Muscle layer of colon (tissue), 2 donors: ENCODE measurements around the gene HTR3C.
"Not testable (repeated sequence)": the region's sequence is repeated elsewhere in the genome, so short reads cannot be mapped to it uniquely, and the experiment has no call there.

ENCODE experiments used
- H3K27ac ChIP-seq: one replicate; pipeline ENCODE4 v1.7.0; 2013; ENCODE audit warnings: low read depth, mild to moderate bottlenecking, low read length, moderate library complexity
- H3K27me3 ChIP-seq, 2 donors: one replicate each; pipeline ENCODE4 v1.7.0; 2013; ENCODE audit warnings: low read length in 2 of 2, mild to moderate bottlenecking in 2 of 2; ENCODE audit not compliant: insufficient read depth in 2 of 2, control insufficient read depth in 1 of 2
- H3K36me3 ChIP-seq: one replicate; pipeline ENCODE4 v1.7.0; 2013; ENCODE audit warnings: mild to moderate bottlenecking, low read length; ENCODE audit not compliant: insufficient read depth
- H3K4me1 ChIP-seq: one replicate; pipeline ENCODE4 v1.7.0; 2013; ENCODE audit warnings: mild to moderate bottlenecking, low read length; ENCODE audit not compliant: insufficient read depth
- H3K4me3 ChIP-seq, 2 donors: one replicate each; pipeline ENCODE4 v1.7.0; 2013; ENCODE audit warnings: low read length in 2 of 2, low read depth in 1 of 2, mild to moderate bottlenecking in 1 of 2, moderate library complexity in 1 of 2
- H3K9ac ChIP-seq: one replicate; pipeline ENCODE4 v1.7.0; 2013; ENCODE audit warnings: low read length
- H3K9me3 ChIP-seq: one replicate; pipeline ENCODE4 v1.7.0; 2013; ENCODE audit warnings: mild to moderate bottlenecking, low read length
- donor health status: abdominal sarcoma.
- donor health status: Adenocarcinoma of cecum.

HTR3C gene

DNA sequence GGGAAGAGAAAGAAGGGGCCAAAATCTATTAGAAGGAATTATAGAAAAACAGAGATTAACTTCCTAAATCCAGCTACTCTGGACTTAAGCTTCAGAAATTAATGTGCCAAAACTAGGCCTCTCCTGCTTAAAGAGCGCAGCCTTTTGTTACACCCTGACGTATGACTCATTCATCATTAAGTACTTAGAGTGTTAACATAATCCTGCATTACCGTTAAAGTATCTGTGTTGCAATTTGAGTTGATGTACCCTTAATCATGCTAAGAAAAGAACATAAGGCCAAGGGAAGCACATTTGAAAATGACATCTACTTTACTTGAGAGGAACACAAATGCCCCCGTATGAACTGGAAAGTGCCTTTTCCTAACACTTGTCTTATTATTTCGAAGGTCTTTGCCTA is 13.4 kb upstream of the HTR3C start:
- H3K4me3 ChIP-seq = no peak overlapping the region
- H3K36me3 ChIP-seq = no peaks in the 10 kb centered on the region
- no peaks in the 10 kb centered on the region for H3K4me1 ChIP-seq
- no peak overlapping the region for H3K27ac ChIP-seq
- no peak overlapping the region for H3K9ac ChIP-seq
- no peaks in the 10 kb centered on the region for H3K9me3 ChIP-seq
- H3K27me3 ChIP-seq = no peaks in the 10 kb centered on the region

DNA sequence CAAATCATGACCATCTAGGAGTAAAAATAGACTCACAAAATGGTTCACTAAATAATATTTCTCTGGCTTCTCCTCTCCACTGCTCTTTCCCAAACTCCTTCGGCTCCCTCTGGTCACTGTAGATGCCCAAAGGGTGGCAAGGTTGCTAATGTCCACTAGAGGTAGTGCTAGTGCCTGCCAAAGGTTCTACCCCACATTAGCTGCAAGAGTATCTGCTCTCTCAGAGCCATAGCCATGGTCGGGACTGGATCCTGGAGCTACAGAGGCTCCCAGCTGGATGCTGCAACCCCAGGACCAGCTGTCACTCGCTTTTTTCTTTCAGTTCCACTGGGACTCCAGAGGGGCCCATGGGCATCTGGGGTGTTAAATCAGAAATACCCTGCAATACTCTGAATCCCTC is 12.8 kb upstream of the HTR3C start:
- Histone ChIP-seq H3K4me1 (no peaks in the 10 kb centered on the region), H3K9me3 (no peaks in the 10 kb centered on the region), H3K36me3 (no peaks in the 10 kb centered on the region), H3K27ac (no peak overlapping the region), H3K4me3 (no peak overlapping the region), H3K9ac (no peak overlapping the region), H3K27me3 (no peaks in the 10 kb centered on the region)

DNA sequence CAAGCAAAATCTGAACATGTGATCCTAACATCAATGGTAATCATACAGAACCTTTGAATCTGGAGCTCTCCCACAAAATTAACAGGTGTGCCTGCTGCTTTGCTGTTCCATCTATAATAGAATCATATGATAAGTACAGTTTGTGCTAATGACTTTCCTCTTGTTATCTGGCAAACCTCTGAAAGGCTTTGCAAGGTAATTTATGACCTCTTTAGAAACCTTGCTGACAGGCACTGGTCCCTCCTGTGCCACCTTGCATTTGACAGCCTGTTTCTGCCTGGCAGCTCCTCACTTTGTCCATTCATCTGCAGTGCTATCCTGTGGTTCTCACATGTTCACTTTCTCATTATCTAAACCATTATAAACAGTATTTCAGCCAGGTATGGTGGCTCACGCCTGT is 10.2 kb upstream of the HTR3C start:
- Histone ChIP-seq H3K36me3 (no peaks in the 10 kb centered on the region), H3K27ac (no peak overlapping the region), H3K27me3 (no peaks in the 10 kb centered on the region), H3K4me1 (no peaks in the 10 kb centered on the region), H3K4me3 (no peak overlapping the region), H3K9me3 (no peaks in the 10 kb centered on the region), H3K9ac (no peak overlapping the region)

DNA sequence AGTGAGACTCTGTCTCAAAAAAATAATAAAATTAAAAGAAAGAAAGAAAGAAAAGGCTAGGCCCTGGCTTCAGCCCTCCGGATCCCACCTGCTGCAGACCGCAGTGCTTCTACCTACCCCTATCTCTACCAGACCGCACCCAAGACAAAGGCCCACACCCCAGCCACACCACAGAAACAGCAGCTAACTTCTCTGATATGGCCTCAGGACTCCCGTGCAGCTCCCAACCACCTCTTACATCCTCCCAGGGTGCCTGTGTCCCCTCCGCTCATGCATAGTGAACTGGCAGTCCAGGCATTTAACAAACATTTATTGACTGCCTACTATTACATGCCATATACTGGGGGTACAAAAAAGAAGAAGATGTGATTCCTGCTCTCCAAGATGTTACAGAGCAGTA is 6.9 kb upstream of the HTR3C start:
- Histone ChIP-seq H3K4me1 (no peaks in the 10 kb centered on the region), H3K36me3 (no peaks in the 10 kb centered on the region), H3K9ac (no peak overlapping the region), H3K4me3 (no peak overlapping the region), H3K27me3 (no peaks in the 10 kb centered on the region), H3K27ac (no peak overlapping the region), H3K9me3 (no peaks in the 10 kb centered on the region)

DNA sequence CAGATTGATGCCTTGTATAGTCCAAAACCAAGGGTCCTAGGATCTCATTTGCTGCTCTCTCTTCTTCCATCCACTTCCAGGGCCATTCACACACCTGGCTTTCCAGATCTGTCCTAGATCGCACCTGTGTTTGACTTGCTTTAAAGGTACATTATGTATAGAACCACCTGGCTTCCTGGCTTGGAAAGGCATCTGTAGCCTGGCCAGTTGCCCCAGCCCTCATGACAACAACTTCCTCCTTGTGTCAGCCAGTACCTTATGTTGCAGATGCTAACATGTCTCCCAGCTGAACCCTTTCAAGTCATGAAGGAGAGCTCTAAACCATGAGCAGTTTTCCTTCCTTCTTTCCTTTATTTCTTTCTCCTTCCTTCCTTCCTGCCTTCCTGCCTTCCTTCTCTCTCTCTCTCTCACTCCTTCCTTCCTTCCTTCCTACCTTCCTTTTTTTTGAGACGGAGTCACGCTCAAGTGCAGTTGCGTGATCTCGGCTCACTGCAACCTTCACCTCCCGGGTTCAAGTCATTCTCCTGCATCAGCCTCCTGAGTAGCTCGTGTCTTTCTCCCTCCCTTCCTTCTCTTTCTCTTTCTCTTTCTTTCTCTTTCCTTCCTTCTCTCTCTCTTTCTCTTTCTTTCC is 2.5 kb upstream of the HTR3C start:
- H3K9me3 ChIP-seq = no peaks in the 10 kb centered on the region
- H3K36me3 ChIP-seq = no peaks in the 10 kb centered on the region
- no peak overlapping the region for H3K9ac ChIP-seq
- H3K4me3 ChIP-seq = no peak overlapping the region
- no peak overlapping the region for H3K27ac ChIP-seq
- no peaks in the 10 kb centered on the region for H3K27me3 ChIP-seq
- H3K4me1 ChIP-seq = no peaks in the 10 kb centered on the region

DNA sequence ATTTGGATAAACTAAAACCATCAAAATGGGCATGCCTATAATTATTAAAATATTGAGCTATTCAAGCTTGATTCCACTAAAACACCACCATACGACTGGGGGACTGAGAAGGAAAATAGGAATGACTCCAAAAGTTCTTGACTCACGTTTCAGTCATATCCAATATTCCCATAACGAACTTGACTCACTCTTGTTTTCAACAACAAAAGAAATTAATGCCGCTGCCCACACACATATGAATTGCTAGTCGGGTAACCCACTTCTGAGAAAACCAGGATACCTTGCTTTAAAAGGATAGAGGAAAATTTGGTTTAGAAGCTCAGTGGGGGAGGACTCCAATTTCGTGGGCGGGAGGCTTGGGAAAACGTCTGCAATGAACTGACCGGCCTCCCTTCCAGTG is 5.2 kb downstream of the HTR3C start:
- H3K4me1 ChIP-seq = no peaks in the 10 kb centered on the region
- no peaks in the 10 kb centered on the region for H3K9me3 ChIP-seq
- no peak overlapping the region for H3K4me3 ChIP-seq
- no peaks in the 10 kb centered on the region for H3K36me3 ChIP-seq
- H3K27ac ChIP-seq = no peak overlapping the region
- no peak overlapping the region for H3K9ac ChIP-seq
- no peaks in the 10 kb centered on the region for H3K27me3 ChIP-seq

DNA sequence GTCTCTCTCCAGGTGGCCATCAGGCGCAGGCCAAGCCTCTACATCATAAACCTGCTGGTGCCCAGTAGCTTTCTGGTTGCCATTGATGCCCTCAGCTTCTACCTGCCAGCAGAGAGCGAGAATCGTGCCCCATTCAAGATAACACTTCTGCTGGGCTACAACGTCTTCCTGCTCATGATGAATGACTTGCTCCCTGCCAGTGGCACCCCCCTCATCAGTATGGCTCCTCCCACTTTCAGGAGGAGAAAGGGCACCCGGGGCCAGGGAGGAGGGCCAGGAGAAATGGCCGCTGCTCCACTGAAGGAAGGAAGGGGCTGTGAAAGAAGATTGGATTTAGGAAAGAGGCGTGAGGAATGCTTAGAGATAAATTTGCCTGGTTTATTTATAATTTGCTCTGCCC is 6.6 kb downstream of the HTR3C start:
- Histone ChIP-seq H3K4me3 (no peak overlapping the region), H3K9ac (no peak overlapping the region), H3K4me1 (no peaks in the 10 kb centered on the region), H3K36me3 (no peaks in the 10 kb centered on the region), H3K27me3 (no peaks in the 10 kb centered on the region), H3K27ac (no peak overlapping the region), H3K9me3 (no peaks in the 10 kb centered on the region)

DNA sequence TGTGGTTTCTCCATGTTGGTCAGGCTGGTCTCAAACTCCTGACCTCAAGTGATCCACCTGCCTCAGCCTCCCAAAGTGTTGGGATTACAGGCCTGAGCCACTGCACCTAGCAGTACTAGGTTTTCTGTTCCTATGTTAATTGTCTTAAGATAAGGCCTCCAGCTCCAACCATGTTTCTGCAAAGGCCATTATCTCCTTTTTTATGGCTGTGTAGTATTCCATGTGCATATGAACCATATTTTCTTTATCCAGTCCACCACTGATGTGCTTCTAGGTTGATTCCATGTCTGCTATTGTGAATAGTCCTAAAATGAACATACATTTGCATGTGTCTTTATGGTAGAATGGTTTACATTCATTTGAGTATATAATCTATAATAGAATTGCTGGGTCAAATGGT is 9.8 kb downstream of the HTR3C start:
- H3K4me1 ChIP-seq = no peaks in the 10 kb centered on the region
- H3K27me3 ChIP-seq = no peaks in the 10 kb centered on the region
- H3K9me3 ChIP-seq = no peaks in the 10 kb centered on the region
- H3K36me3 ChIP-seq = no peaks in the 10 kb centered on the region
- no peak overlapping the region for H3K4me3 ChIP-seq
- no peak overlapping the region for H3K9ac ChIP-seq
- no peak overlapping the region for H3K27ac ChIP-seq

DNA sequence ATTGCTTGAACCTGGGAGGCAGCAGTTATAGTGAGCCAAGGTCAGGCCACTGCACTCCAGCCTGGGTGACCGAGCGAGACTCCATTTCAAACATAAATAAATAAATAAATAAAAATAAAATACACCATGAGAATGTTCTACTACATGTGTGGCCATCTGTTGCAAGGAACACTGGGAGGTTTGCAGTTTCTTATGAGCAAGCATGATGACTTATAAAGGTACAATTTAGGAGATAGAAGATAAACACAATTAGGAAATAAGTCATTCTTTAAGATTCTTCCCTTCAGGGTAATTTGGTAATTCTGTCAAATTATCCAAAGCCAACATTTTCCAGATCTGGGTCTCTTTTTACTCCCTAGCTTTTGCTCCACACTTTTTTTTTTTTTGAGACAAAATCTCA is 13.4 kb downstream of the HTR3C start:
- Histone ChIP-seq H3K36me3 (no peaks in the 10 kb centered on the region), H3K4me1 (no peaks in the 10 kb centered on the region), H3K9me3 (no peaks in the 10 kb centered on the region), H3K9ac (no peak overlapping the region), H3K4me3 (no peak overlapping the region), H3K27ac (no peak overlapping the region), H3K27me3 (no peaks in the 10 kb centered on the region)

DNA sequence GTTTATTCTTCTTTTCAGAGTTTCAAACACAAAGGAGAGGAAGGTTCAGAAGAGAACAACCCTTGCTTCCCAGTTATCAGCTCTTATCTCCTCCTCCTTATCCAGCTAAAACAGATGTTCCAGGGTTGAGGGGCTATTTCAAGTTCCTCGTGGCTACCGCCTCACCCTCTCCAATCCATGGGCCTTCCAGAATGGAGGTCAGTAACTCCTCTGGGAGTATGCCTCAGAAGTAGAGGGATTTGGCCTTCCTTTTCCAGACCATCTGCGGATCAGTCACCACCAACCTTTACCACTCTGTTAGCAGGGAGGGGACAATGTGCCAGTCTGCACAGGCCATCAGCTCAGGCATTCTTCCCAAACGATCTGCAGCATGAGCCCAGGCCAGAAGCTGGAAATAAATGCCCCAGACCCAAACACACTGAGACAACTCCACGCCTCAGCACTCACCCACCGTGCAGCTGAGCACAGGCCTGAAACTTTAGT is 14.8 kb downstream of the HTR3C start:
- no peaks in the 10 kb centered on the region for H3K4me1 ChIP-seq
- no peaks in the 10 kb centered on the region for H3K36me3 ChIP-seq
- H3K4me3 ChIP-seq = no peak overlapping the region
- no peaks in the 10 kb centered on the region for H3K27me3 ChIP-seq
- H3K9ac ChIP-seq = no peak overlapping the region
- no peaks in the 10 kb centered on the region for H3K9me3 ChIP-seq
- H3K27ac ChIP-seq = no peak overlapping the region

DNA sequence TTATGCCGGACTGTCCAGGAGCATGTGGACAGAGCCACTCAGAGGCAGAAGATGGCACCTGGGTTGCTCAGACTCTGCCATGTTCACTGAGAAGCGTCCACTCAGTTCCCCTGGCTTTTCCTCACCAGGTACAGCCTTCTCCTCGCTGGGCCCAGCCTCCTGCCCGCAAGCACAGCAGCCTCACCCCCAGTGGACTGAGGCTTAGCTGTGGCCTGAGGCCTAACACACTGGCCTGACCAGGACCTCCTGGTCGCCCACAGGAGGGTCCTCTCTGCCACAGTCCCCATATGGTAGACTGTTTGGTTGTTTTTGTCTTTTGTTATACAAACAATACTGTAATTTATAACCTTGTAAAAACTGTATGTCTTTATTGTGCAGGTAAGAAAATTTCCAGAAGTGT is 15.5 kb downstream of the HTR3C start:
- no peaks in the 10 kb centered on the region for H3K36me3 ChIP-seq
- H3K27me3 ChIP-seq = no peaks in the 10 kb centered on the region
- H3K27ac ChIP-seq = no peak overlapping the region
- no peak overlapping the region for H3K4me3 ChIP-seq
- H3K4me1 ChIP-seq = no peaks in the 10 kb centered on the region
- no peaks in the 10 kb centered on the region for H3K9me3 ChIP-seq
- no peak overlapping the region for H3K9ac ChIP-seq

DNA sequence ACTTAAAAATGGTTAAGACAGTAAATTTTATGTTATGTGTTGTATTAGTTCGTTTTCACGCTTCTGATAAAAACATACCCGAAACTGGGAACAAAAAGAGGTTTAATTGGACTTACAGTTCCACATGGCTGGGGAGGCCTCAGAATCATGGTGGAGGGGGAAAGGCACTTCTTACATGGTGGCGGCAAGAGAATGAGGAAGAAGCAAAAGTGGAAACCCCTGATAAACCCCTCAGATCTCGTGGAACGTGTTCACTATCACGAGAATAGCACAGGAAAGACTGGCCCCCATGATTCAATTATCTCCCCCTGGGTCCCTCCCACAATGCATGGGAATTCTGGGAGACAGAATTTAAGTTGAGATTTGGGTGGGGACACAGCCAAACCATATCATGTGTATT is 18.3 kb downstream of the HTR3C start:
- H3K9me3 ChIP-seq, H3K9ac ChIP-seq, H3K36me3 ChIP-seq, H3K4me3 ChIP-seq, H3K27me3 ChIP-seq, H3K4me1 ChIP-seq, H3K27ac ChIP-seq: not testable (repeated sequence)
